ENCODE data around the gene KCNQ1. TPM values are rescaled to one million over a fixed set of nuclear protein-coding genes. Genes with fewer than 3 reads are reported as not detected.

The KCNQ1 gene
- total and polyA plus RNA-seq, 9 of the 15 experiments (the other 6 are each of a cell fraction or from before 2014, with no cell fraction given): 0.44 TPM; not detected in 8

DNA sequence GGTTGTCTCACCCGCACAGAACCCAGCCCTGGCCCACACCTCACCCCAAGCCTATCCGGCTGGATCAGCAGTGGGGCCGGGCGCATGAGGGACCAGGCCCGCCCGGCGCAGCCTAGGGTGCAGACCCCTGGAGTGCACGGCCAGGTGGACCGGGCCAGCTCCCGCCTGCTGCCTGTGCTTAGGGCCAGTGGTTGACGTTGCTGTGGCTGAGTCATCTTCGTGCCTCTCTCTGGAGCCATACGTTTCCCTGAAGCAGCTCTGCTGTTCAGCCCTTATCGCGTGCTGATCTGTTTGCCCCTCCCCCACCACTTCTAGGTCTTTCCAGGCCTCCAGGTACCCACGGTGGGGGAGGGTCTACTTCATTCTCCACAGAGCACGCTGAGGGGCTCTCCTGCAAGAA, 401.2 kb downstream of the KCNQ1 start (continued):
- TF ChIP-seq SREBF1 (IDR thresholded peaks at IDR 0.05; ENCODE audit: borderline replicate concordance, low read depth, low read length) (no peak), NR1H2 (CRISPR knock-in tag; IDR thresholded peaks at IDR 0.05) (no peak), FOXJ2 (tag; IDR thresholded peaks at IDR 0.05) (peak; percentile 50; the same call in 1 of the 2 replicates), THAP12 (CRISPR knock-in tag; IDR thresholded peaks at IDR 0.05) (no peak), KAT8 (IDR thresholded peaks at IDR 0.05; ENCODE audit: low read depth) (no peak), NEUROD1 (IDR thresholded peaks at IDR 0.05; ENCODE audit: borderline replicate concordance, low read depth, low read length, partially characterized antibody) (peak; percentile 41), KDM1A (IDR thresholded peaks at IDR 0.05) (no peak), MYNN (IDR thresholded peaks at IDR 0.05) (0 out of 2 replicates have a peak, but pooled peaks have one; percentile 16), MYNN (CRISPR knock-in tag; IDR thresholded peaks at IDR 0.05) (no peak), HMG20B (CRISPR knock-in tag; IDR thresholded peaks at IDR 0.05) (no peak), ZNF778 (CRISPR knock-in tag; IDR thresholded peaks at IDR 0.05) (no peak), ZNF316 (IDR thresholded peaks at IDR 0.05) (peak; percentile 64), LARP7 (IDR thresholded peaks at IDR 0.05) (no peak), SMARCA4 (IDR thresholded peaks at IDR 0.05) (peak; percentile 78), ZNF408 (CRISPR knock-in tag; IDR thresholded peaks at IDR 0.05; ENCODE audit: low read depth) (no peak), MECOM (CRISPR knock-in tag; IDR thresholded peaks at IDR 0.05) (no peak), KLF13 (tag; IDR thresholded peaks at IDR 0.05; ENCODE audit: borderline replicate concordance, low read depth) (no peak), ZBTB2 (IDR thresholded peaks at IDR 0.05) (no peak), HIVEP1 (CRISPR knock-in tag; IDR thresholded peaks at IDR 0.05) (no peak), BRCA1 (IDR thresholded peaks at IDR 0.05) (no peak), BRCA1 (CRISPR knock-in tag; IDR thresholded peaks at IDR 0.05) (no peak), LEF1 (IDR thresholded peaks at IDR 0.05) (peak; percentile 87), PHB2 (IDR thresholded peaks at IDR 0.05; ENCODE audit: low read depth) (no peak), MTA1 (IDR thresholded peaks at IDR 0.05; ENCODE audit: borderline replicate concordance) (peak; percentile 65; the same call in 1 of the 2 replicates), ZNF830 (CRISPR knock-in tag; IDR thresholded peaks at IDR 0.05) (no peak)
- TF ChIP-seq, protein P1, sequence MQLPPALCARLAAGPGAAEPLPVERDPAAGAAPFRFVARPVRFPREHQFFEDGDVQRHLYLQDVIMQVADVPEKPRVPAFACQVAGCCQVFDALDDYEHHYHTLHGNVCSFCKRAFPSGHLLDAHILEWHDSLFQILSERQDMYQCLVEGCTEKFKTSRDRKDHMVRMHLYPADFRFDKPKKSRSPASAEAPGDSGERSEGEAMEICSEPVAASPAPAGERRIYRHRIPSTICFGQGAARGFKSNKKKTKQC (CRISPR knock-in tag; IDR thresholded peaks at IDR 0.05): no peak
- TF ChIP-seq, protein P2, sequence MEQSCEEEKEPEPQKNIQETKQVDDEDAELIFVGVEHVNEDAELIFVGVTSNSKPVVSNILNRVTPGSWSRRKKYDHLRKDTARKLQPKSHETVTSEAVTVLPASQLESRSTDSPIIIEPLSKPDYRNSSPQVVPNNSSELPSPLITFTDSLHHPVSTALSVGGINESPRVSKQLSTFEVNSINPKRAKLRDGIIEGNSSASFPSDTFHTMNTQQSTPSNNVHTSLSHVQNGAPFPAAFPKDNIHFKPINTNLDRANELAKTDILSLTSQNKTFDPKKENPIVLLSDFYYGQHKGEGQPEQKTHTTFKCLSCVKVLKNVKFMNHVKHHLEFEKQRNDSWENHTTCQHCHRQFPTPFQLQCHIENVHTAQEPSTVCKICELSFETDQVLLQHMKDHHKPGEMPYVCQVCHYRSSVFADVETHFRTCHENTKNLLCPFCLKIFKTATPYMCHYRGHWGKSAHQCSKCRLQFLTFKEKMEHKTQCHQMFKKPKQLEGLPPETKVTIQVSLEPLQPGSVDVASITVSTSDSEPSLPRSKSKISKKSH (CRISPR knock-in tag; IDR thresholded peaks at IDR 0.05): no peak
- TF ChIP-seq, protein P3, sequence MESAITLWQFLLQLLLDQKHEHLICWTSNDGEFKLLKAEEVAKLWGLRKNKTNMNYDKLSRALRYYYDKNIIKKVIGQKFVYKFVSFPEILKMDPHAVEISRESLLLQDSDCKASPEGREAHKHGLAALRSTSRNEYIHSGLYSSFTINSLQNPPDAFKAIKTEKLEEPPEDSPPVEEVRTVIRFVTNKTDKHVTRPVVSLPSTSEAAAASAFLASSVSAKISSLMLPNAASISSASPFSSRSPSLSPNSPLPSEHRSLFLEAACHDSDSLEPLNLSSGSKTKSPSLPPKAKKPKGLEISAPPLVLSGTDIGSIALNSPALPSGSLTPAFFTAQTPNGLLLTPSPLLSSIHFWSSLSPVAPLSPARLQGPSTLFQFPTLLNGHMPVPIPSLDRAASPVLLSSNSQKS (CRISPR knock-in tag; IDR thresholded peaks at IDR 0.05): no peak
